KG1 (cell line): ENCODE data around the gene DYRK3.

ENCODE experiments used
- DNase-seq: peaks from one replicate; lab custom pipeline; 2025; lab: John Stamatoyannopoulos, UW

Gene DYRK3

GRCh38 chr1:206684003-206684402 is 48.7 kb downstream of the DYRK3 start:
- no peak for DNase-seq

- DNase-seq, result no peak
Measured at GRCh38 chr1:206684478-206685333, 49.4 kb downstream of the DYRK3 start, which contains the start of gene MAPKAPK2. MAPKAPK2 (plus strand) TSS chr1:206684905; CDS start chr1:206685230, 325 bp downstream.

GRCh38 chr1:206685334-206685768 is 50.0 kb downstream of the DYRK3 start:
- no peak for DNase-seq

- DNase-seq, result peak; percentile 43
Measured at GRCh38 chr1:206685769-206686477, 50.6 kb downstream of the DYRK3 start.

GRCh38 chr1:206686478-206687249 is 51.3 kb downstream of the DYRK3 start:
- DNase-seq, result no peak

GRCh38 chr1:206687251-206687914 is 52.0 kb downstream of the DYRK3 start:
- no peak for DNase-seq

- no peak for DNase-seq
Measured at GRCh38 chr1:206687915-206688442, 52.6 kb downstream of the DYRK3 start.

- no peak for DNase-seq
Measured at GRCh38 chr1:206690516-206690915, 55.2 kb downstream of the DYRK3 start.

- no peak for DNase-seq
Measured at GRCh38 chr1:206691604-206692003, 56.3 kb downstream of the DYRK3 start.

- DNase-seq, result no peak
Measured at GRCh38 chr1:206693029-206693428, 57.7 kb downstream of the DYRK3 start.

GRCh38 chr1:206693592-206693991 is 58.3 kb downstream of the DYRK3 start:
- DNase-seq, result no peak

- no peak for DNase-seq
Measured at GRCh38 chr1:206694171-206695124, 59.1 kb downstream of the DYRK3 start.

GRCh38 chr1:206695733-206696132 is 60.4 kb downstream of the DYRK3 start:
- DNase-seq, result no peak

GRCh38 chr1:206696812-206697585 is 61.7 kb downstream of the DYRK3 start:
- DNase-seq, result no peak

- no peak for DNase-seq
Measured at GRCh38 chr1:206698011-206698410, 62.7 kb downstream of the DYRK3 start.
